CD14-positive monocyte (primary cell): ENCODE measurements around the gene CELF4. TPM values are rescaled to one million over a fixed set of nuclear protein-coding genes. Genes with fewer than 3 reads are reported as not detected.

ENCODE experiments used
- DNase-seq, 3 donors: peaks; one replicate each; pipeline ENCODE4 v3.0.0-alpha.2; 2011 to 2022
- H2AFZ ChIP-seq: 2 replicates; pipeline ENCODE4 v1.6.0; 2012; ENCODE audit warnings: mild to moderate bottlenecking, low read depth, low read length, inconsistent platforms; ENCODE audit not compliant: insufficient read depth, poor library complexity, severe bottlenecking
- H3K27ac ChIP-seq, 2 donors: 1 replicate in 1 of 2; 2 replicates in 1 of 2; pipeline ENCODE4 v1.5.1; 2012 to 2013; ENCODE audit warnings: low read length in 2 of 2, control low read depth in 1 of 2, inconsistent platforms in 1 of 2, low read depth in 1 of 2, mild to moderate bottlenecking in 1 of 2
- H3K27me3 ChIP-seq, 2 donors: one replicate each; pipeline versions ENCODE4 v1.6.0 to v1.6.1; 2011 to 2013; ENCODE audit warnings: low read length in 2 of 2; ENCODE audit not compliant: control insufficient read depth in 2 of 2, insufficient read depth in 2 of 2
- H3K36me3 ChIP-seq, 2 donors: replicated peaks in 1 of 2; 1 replicate in 1 of 2; 2 replicates in 1 of 2; pipeline versions ENCODE4 v1.5.1 to v1.6.1; 2012 to 2013; ENCODE audit warnings: low read length in 2 of 2, control low read depth in 1 of 2, inconsistent platforms in 1 of 2, mild to moderate bottlenecking in 1 of 2; ENCODE audit not compliant: insufficient read depth in 2 of 2, control insufficient read depth in 1 of 2
- H3K4me1 ChIP-seq, 2 donors: 1 replicate in 1 of 2; 2 replicates in 1 of 2; pipeline versions ENCODE4 v1.5.1 to v1.6.1; 2012 to 2013; ENCODE audit warnings: low read length in 2 of 2, control low read depth in 1 of 2, inconsistent platforms in 1 of 2, mild to moderate bottlenecking in 1 of 2, moderate library complexity in 1 of 2; ENCODE audit not compliant: insufficient read depth in 2 of 2, control insufficient read depth in 1 of 2
- H3K4me2 ChIP-seq: replicated peaks from 2 replicates; pipeline ENCODE3; 2012; ENCODE audit warnings: low read length, moderate library complexity, mild to moderate bottlenecking; ENCODE audit not compliant: poor library complexity, severe bottlenecking; ENCODE audit errors: extremely low read depth
- H3K4me3 ChIP-seq, 3 experiments: fragments of 200-600 bp in 1 of 3; sonication (generic) in 1 of 3; replicated peaks in 1 of 3; 1 replicate in 2 of 3; 2 replicates in 1 of 3; pipeline ENCODE4 v1.5.1; 2011 to 2013; ENCODE audit warnings: low read length in 3 of 3, mild to moderate bottlenecking in 3 of 3, control low read depth in 2 of 3, low read depth in 2 of 3, inconsistent platforms in 1 of 3, moderate library complexity in 1 of 3
- H3K79me2 ChIP-seq: 2 replicates; pipeline ENCODE4 v1.6.0; 2012; ENCODE audit warnings: mild to moderate bottlenecking, control low read depth, inconsistent platforms, low read length, moderate library complexity; ENCODE audit not compliant: insufficient read depth
- H3K9ac ChIP-seq: 2 replicates; pipeline ENCODE4 v1.6.0; 2017; ENCODE audit warnings: low read length, mild to moderate bottlenecking; ENCODE audit not compliant: insufficient read depth, poor library complexity, severe bottlenecking
- H3K9me3 ChIP-seq, 2 donors: replicated peaks in 1 of 2; 1 replicate in 1 of 2; 2 replicates in 1 of 2; pipeline versions ENCODE4 v1.5.1 to v1.6.1; 2012 to 2013; ENCODE audit warnings: low read length in 2 of 2, control low read depth in 1 of 2; ENCODE audit not compliant: control insufficient read depth in 1 of 2, insufficient read depth in 1 of 2
- H4K20me1 ChIP-seq: 2 replicates; pipeline ENCODE4 v1.6.0; 2012; ENCODE audit warnings: mild to moderate bottlenecking, low read length, control low read depth, moderate library complexity; ENCODE audit not compliant: insufficient read depth
- H3K27ac Mint-ChIP-seq, 7 donors: one replicate each; pipeline ENCODE4 v1.8.0; 2020; ENCODE audit warnings: mild to moderate bottlenecking in 7 of 7, mixed read lengths in 7 of 7, moderate library complexity in 6 of 7, inconsistent platforms in 2 of 7
- H3K27me3 Mint-ChIP-seq, 3 donors: one replicate each; pipeline ENCODE4 v1.8.0; 2021 to 2022; ENCODE audit warnings: low read depth in 3 of 3, mild to moderate bottlenecking in 3 of 3, mixed read lengths in 3 of 3, moderate library complexity in 3 of 3, inconsistent platforms in 1 of 3
- H3K36me3 Mint-ChIP-seq, 2 donors: one replicate each; pipeline ENCODE4 v1.8.0; 2020; ENCODE audit warnings: mixed read lengths in 2 of 2, inconsistent platforms in 1 of 2, mild to moderate bottlenecking in 1 of 2
- H3K4me1 Mint-ChIP-seq: one replicate; pipeline ENCODE4 v1.8.0; 2020; ENCODE audit warnings: mild to moderate bottlenecking, mixed read lengths
- H3K4me3 Mint-ChIP-seq, 2 donors: one replicate each; pipeline ENCODE4 v1.8.0; 2020; ENCODE audit warnings: mild to moderate bottlenecking in 2 of 2, mixed read lengths in 2 of 2, moderate library complexity in 1 of 2
- H3K9me3 Mint-ChIP-seq, 7 donors: one replicate each; pipeline ENCODE4 v1.8.0; 2020 to 2022; ENCODE audit warnings: mixed read lengths in 7 of 7, mild to moderate bottlenecking in 6 of 7, moderate library complexity in 6 of 7, inconsistent platforms in 2 of 7
- WGBS: methylation state at CpG from one replicate; pipeline ENCODE4 v1.1.5; 2013; ENCODE audit warnings: missing lambda C conversion rate; ENCODE audit not compliant: insufficient coverage; 5-methylcytosine and 5-hydroxymethylcytosine counted together
- intact Hi-C, 2 donors: fragments of 100-400 bp; cut with micrococcal nuclease; formaldehyde crosslinking; loops; one replicate each; pipeline versions ENCODE4 v1.15.0 to v1.15.1; 2023
- polyA plus RNA-seq, 3 donors: library from polyadenylated mRNA; depleted of rRNA in 1 of 3; unstranded in 2 of 3; stranded (reverse) in 1 of 3; fragments of 300-500 nt in 2 of 3; fragments of >200 nt in 1 of 3; fragmentation: Illumina TruSeq in 2 of 3; gene quantifications; 1 replicate in 2 of 3; 2 replicates in 1 of 3; pipeline ENCODE4 v1.2.3, GENCODE V29; 2012 to 2021
- TF ChIP-seq, protein P1 (sequence below): fragments of 200-600 bp; IDR thresholded peaks from one replicate; pipeline ENCODE4 v1.8.0; 2022; ENCODE audit warnings: antibody characterized with exemption, mild to moderate bottlenecking

CELF4 gene
- polyA plus RNA-seq, 3 donors = not detected

DNA sequence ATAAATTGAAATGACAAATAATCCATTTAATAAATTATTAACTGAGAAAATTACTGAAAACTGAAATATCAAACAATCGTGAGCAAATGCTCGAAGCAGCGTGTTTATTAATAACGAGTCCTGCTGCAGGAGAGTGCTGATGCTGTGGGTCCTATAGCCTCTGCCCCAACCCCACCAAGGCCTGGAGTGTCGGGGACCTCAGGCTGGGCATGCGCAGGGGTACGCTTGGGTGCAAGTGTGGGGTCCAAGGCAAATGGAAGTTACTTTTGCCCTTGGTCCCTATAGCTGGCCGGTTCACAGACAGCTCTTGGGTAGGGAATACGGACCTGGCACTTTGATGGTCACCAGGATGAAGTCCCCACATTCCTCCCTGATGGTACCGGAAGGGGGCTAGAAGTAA is 43.3 kb upstream of the CELF4 start:
- Mint-ChIP-seq H3K27me3 (peaks cover 2 to 3% (median 3%) of the 10 kb centered on the region in 3 donors), H3K27ac (no peak overlapping the region), H3K4me1 (no peaks in the 10 kb centered on the region), H3K4me3 (no peak overlapping the region), H3K36me3 (no peaks in the 10 kb centered on the region), H3K9me3 (peaks cover 7 to 21% (median 12%) of the 10 kb centered on the region in 7 donors)
- Histone ChIP-seq H3K27ac (no peak overlapping the region), H3K79me2 (no peaks in the 10 kb centered on the region), H3K4me1 (no peaks in the 10 kb centered on the region), H2AFZ (no peak overlapping the region), H3K9me3 (peaks cover 0 to 4% of the 10 kb centered on the region in 2 donors), H3K4me3 (no peak overlapping the region), H3K36me3 (no peaks in the 10 kb centered on the region), H4K20me1 (no peaks in the 10 kb centered on the region), H3K9ac (no peak overlapping the region), H3K27me3 (no peaks in the 10 kb centered on the region), H3K4me2 (no peak overlapping the region)
- TF ChIP-seq, protein P1, sequence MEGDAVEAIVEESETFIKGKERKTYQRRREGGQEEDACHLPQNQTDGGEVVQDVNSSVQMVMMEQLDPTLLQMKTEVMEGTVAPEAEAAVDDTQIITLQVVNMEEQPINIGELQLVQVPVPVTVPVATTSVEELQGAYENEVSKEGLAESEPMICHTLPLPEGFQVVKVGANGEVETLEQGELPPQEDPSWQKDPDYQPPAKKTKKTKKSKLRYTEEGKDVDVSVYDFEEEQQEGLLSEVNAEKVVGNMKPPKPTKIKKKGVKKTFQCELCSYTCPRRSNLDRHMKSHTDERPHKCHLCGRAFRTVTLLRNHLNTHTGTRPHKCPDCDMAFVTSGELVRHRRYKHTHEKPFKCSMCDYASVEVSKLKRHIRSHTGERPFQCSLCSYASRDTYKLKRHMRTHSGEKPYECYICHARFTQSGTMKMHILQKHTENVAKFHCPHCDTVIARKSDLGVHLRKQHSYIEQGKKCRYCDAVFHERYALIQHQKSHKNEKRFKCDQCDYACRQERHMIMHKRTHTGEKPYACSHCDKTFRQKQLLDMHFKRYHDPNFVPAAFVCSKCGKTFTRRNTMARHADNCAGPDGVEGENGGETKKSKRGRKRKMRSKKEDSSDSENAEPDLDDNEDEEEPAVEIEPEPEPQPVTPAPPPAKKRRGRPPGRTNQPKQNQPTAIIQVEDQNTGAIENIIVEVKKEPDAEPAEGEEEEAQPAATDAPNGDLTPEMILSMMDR = no peak
- 100% methylated on average over 7 of the region's 10 CpGs for WGBS
- DNase-seq = no peak
- intact Hi-C loops = no loop called here

DNA sequence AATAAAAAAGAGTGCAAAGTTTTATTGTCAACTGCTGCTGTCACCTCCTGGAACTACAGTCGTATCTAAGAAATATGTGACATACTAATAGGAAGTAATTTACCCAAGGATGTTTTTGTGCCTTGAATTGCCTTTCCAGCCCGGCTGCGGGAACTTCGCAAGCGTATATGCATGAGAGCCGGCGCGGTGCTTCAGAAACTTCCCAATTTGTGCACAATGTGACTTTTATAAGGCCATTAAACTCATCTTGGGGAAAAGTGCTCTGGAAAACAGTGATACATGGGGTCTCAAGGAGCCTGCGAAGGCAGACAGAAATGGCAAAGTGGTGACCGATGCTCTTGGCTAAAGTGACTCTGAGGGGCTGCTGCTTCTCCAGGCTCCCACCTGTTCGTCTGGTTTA is 41.7 kb upstream of the CELF4 start:
- H3K4me1 ChIP-seq = no peaks in the 10 kb centered on the region
- H3K4me2 ChIP-seq = no peak overlapping the region
- no peak overlapping the region for H2AFZ ChIP-seq
- Mint-ChIP-seq H3K4me3 (no peak overlapping the region), H3K27me3 (peaks cover 0 to 3% (median 2%) of the 10 kb centered on the region in 3 donors), H3K9me3 (peaks cover 7 to 24% (median 10%) of the 10 kb centered on the region in 7 donors), H3K4me1 (no peaks in the 10 kb centered on the region), H3K27ac (no peak overlapping the region), H3K36me3 (no peaks in the 10 kb centered on the region)
- no peaks in the 10 kb centered on the region for H4K20me1 ChIP-seq
- intact Hi-C loops = no loop called here
- H3K36me3 ChIP-seq = no peaks in the 10 kb centered on the region
- no peak overlapping the region for H3K9ac ChIP-seq
- peaks cover 2 to 6% of the 10 kb centered on the region in 2 donors for H3K9me3 ChIP-seq
- DNase-seq = no peak
- no peaks in the 10 kb centered on the region for H3K27me3 ChIP-seq
- no peak overlapping the region for H3K4me3 ChIP-seq
- H3K27ac ChIP-seq = no peak overlapping the region
- TF ChIP-seq, protein P1 = no peak
- 100% methylated on average over 9 of the region's 11 CpGs for WGBS
- H3K79me2 ChIP-seq = no peaks in the 10 kb centered on the region
